Fibroblast of lung (primary cell): ENCODE data around the gene BAIAP2. TPM values are rescaled to one million over a fixed set of nuclear protein-coding genes. Genes with fewer than 3 reads are reported as not detected.

Experiments used
- DNase-seq, 2 donors: peaks; one replicate each; pipeline versions ENCODE4 v3.0.0 to v3.0.0-alpha.2; 2010; ENCODE audit warnings: low read depth in 2 of 2
- H2AFZ ChIP-seq: 2 replicates; pipeline ENCODE4 v1.5.1; 2012; ENCODE audit warnings: low read length, control low read depth, inconsistent platforms
- H3K27ac ChIP-seq: 2 replicates; pipeline ENCODE4 v1.5.1; 2011; ENCODE audit warnings: low read length, control low read depth; ENCODE audit not compliant: insufficient read depth
- H3K27me3 ChIP-seq: 2 replicates; pipeline ENCODE4 v1.5.1; 2011; ENCODE audit warnings: mild to moderate bottlenecking, low read length; ENCODE audit not compliant: control insufficient read depth, insufficient read depth
- H3K36me3 ChIP-seq: 2 replicates; pipeline ENCODE4 v1.5.1; 2011; ENCODE audit warnings: low read length; ENCODE audit not compliant: control insufficient read depth, insufficient read depth
- H3K4me1 ChIP-seq: 2 replicates; pipeline ENCODE4 v1.5.1; 2011; ENCODE audit warnings: low read length; ENCODE audit not compliant: control insufficient read depth, insufficient read depth; ENCODE audit errors: extremely low read depth
- H3K4me2 ChIP-seq: 2 replicates; pipeline ENCODE4 v1.5.1; 2011; ENCODE audit warnings: low read length, control low read depth; ENCODE audit not compliant: insufficient read depth; ENCODE audit errors: extremely low read depth
- H3K4me3 ChIP-seq, 4 experiments: fragments of 200-600 bp in 1 of 4; sonication (generic) in 1 of 4; replicated peaks in 1 of 4; 2 replicates each; pipeline ENCODE4 v1.5.1; 2011 to 2016; ENCODE audit warnings: low read length in 4 of 4, low read depth in 3 of 4, mild to moderate bottlenecking in 3 of 4, control low read depth in 2 of 4, inconsistent platforms in 1 of 4, mixed read lengths in 1 of 4; ENCODE audit not compliant: insufficient read depth in 1 of 4; ENCODE audit errors: control extremely low read depth in 1 of 4
- H3K79me2 ChIP-seq: 2 replicates; pipeline ENCODE4 v1.5.1; 2012; ENCODE audit warnings: mild to moderate bottlenecking, low read length, inconsistent platforms; ENCODE audit not compliant: control insufficient read depth, insufficient read depth
- H3K9ac ChIP-seq: 2 replicates; pipeline ENCODE4 v1.5.1; 2011; ENCODE audit warnings: mild to moderate bottlenecking, low read length, control low read depth; ENCODE audit not compliant: insufficient read depth
- H3K9me3 ChIP-seq: 2 replicates; pipeline ENCODE4 v1.5.1; 2012; ENCODE audit warnings: low read depth, low read length; ENCODE audit not compliant: control insufficient read depth, insufficient read depth
- H4K20me1 ChIP-seq: 2 replicates; pipeline ENCODE4 v1.5.1; 2011; ENCODE audit warnings: low read length; ENCODE audit not compliant: control insufficient read depth, insufficient read depth; ENCODE audit errors: extremely low read depth
- CTCF ChIP-seq, 2 donors: IDR thresholded peaks in 1 of 2; conservative IDR thresholded peaks in 1 of 2; 1 replicate in 1 of 2; 2 replicates in 1 of 2; pipeline ENCODE4 v1.5.1; 2011 to 2012; ENCODE audit warnings: low read length in 2 of 2, control low read depth in 1 of 2, inconsistent platforms in 1 of 2, low read depth in 1 of 2, mild to moderate bottlenecking in 1 of 2
- EZH2 ChIP-seq: IDR thresholded peaks from 2 replicates; pipeline ENCODE4 v1.5.1; 2012; ENCODE audit warnings: low read length, control low read depth, mild to moderate bottlenecking; ENCODE audit errors: missing control alignments
- polyA plus RNA-seq, 2 donors: library from polyadenylated mRNA; depleted of rRNA in 1 of 2; stranded (reverse) in 1 of 2; unstranded in 1 of 2; fragments of >200 nt; gene quantifications; 2 replicates each; pipeline ENCODE4 v1.2.1, GENCODE V29; 2011 to 2012; ENCODE audit warnings: missing spikeins in 1 of 2
- total RNA-seq: library from RNA; depleted of rRNA; stranded (reverse); fragments of >200 nt; gene quantifications from 2 replicates; pipeline ENCODE4 v1.2.1, GENCODE V29; 2014

BAIAP2 gene
- total and polyA plus RNA-seq, 2 donors (not counting 1 experiment from before 2014, with no cell fraction given) = 6.0 to 13.4 TPM

GRCh38 chr17:81134064-81134781 is 99.3 kb downstream of the BAIAP2 start:
- H3K79me2 ChIP-seq = no peaks in the 10 kb centered on the region
- H3K9ac ChIP-seq = no peak overlapping the region
- H3K4me1 ChIP-seq = no peaks in the 10 kb centered on the region
- no peaks in the 10 kb centered on the region for H3K9me3 ChIP-seq
- no peak overlapping the region for H3K4me3 ChIP-seq
- no peaks in the 10 kb centered on the region for H3K36me3 ChIP-seq
- H3K4me2 ChIP-seq = no peak overlapping the region
- H2AFZ ChIP-seq = no peak overlapping the region
- TF ChIP-seq CTCF (conservative IDR thresholded peaks at IDR 0.05 in 1 of 2, IDR thresholded peaks at IDR 0.05 in 1 of 2; ENCODE audit: low read depth in 1 of 2, low read length in 2 of 2) (no peak), EZH2 (no peak)
- no peaks in the 10 kb centered on the region for H4K20me1 ChIP-seq
- DNase-seq = no peak
- H3K27ac ChIP-seq = no peak overlapping the region
- no peaks in the 10 kb centered on the region for H3K27me3 ChIP-seq

GRCh38 chr17:81135505-81136278 is 100.7 kb downstream of the BAIAP2 start:
- Histone ChIP-seq H3K79me2 (no peaks in the 10 kb centered on the region), H4K20me1 (no peaks in the 10 kb centered on the region), H3K9me3 (no peaks in the 10 kb centered on the region), H3K27ac (no peak overlapping the region), H3K4me1 (no peaks in the 10 kb centered on the region), H3K9ac (no peak overlapping the region), H3K4me3 (no peak overlapping the region), H3K36me3 (no peaks in the 10 kb centered on the region), H3K4me2 (no peak overlapping the region), H2AFZ (no peak overlapping the region), H3K27me3 (no peaks in the 10 kb centered on the region)
- DNase-seq = no peak
- TF ChIP-seq EZH2 = no peak
- no peak for TF ChIP-seq CTCF (conservative IDR thresholded peaks at IDR 0.05 in 1 of 2, IDR thresholded peaks at IDR 0.05 in 1 of 2; ENCODE audit: low read depth in 1 of 2, low read length in 2 of 2)

- Histone ChIP-seq H3K4me1 (no peaks in the 10 kb centered on the region), H4K20me1 (no peaks in the 10 kb centered on the region), H3K9ac (no peak overlapping the region), H3K36me3 (no peaks in the 10 kb centered on the region), H2AFZ (no peak overlapping the region), H3K79me2 (no peaks in the 10 kb centered on the region), H3K9me3 (no peaks in the 10 kb centered on the region), H3K4me3 (no peak overlapping the region), H3K4me2 (no peak overlapping the region), H3K27me3 (no peaks in the 10 kb centered on the region), H3K27ac (no peak overlapping the region)
- no peak for TF ChIP-seq EZH2
- no peak for TF ChIP-seq CTCF (conservative IDR thresholded peaks at IDR 0.05 in 1 of 2, IDR thresholded peaks at IDR 0.05 in 1 of 2; ENCODE audit: low read depth in 1 of 2, low read length in 2 of 2)
- DNase-seq = no peak
Measured at GRCh38 chr17:81136366-81136765, 101.4 kb downstream of the BAIAP2 start.
